ENCODE measurements around the gene PRRT3. TPM values are rescaled to one million over a fixed set of nuclear protein-coding genes. Genes with fewer than 3 reads are reported as not detected.

PRRT3 gene
- total RNA-seq, 6 donors from 2014 or later: 1.6 to 7.1 (median 4.5) TPM

DNA sequence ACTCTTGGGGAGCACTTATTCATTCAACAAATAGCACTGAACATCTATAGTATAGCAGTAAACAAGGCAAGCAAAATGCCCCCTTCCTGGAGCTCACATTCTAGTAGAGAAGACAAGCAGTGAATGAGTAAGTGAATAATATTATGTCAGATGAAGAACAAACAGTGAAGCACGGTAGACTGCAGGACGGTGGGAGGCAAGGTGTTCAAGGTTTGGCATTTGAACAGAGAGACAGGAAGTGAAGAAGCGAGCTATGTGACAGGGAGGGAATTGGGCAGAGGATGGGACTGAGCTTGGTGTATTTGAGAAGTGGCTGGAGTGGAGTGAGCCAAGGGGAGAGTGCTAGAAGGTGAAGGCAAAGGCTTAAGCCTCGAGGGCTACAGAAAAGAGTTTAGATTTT, 17.2 kb downstream of the PRRT3 start:
- TF ChIP-seq, protein P1, sequence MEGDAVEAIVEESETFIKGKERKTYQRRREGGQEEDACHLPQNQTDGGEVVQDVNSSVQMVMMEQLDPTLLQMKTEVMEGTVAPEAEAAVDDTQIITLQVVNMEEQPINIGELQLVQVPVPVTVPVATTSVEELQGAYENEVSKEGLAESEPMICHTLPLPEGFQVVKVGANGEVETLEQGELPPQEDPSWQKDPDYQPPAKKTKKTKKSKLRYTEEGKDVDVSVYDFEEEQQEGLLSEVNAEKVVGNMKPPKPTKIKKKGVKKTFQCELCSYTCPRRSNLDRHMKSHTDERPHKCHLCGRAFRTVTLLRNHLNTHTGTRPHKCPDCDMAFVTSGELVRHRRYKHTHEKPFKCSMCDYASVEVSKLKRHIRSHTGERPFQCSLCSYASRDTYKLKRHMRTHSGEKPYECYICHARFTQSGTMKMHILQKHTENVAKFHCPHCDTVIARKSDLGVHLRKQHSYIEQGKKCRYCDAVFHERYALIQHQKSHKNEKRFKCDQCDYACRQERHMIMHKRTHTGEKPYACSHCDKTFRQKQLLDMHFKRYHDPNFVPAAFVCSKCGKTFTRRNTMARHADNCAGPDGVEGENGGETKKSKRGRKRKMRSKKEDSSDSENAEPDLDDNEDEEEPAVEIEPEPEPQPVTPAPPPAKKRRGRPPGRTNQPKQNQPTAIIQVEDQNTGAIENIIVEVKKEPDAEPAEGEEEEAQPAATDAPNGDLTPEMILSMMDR (IDR thresholded peaks at IDR 0.05): no peak
- TF ChIP-seq EP300 (IDR thresholded peaks at IDR 0.05) (no peak), POLR2AphosphoS5 (IDR thresholded peaks at IDR 0.05) (no peak), POLR2A (IDR thresholded peaks at IDR 0.05) (no peak)
- Histone ChIP-seq H3K27ac (peak overlapping the region in 3 of 4 donors; percentile 35 to 96 (median 89)), H3K4me3 (no peak overlapping the region), H3K4me1 (peaks cover 23 to 37% (median 28%) of the 10 kb centered on the region in 4 donors), H3K36me3 (peaks cover 0 to 32% (median 4%) of the 10 kb centered on the region in 4 donors), H3K9me3 (no peaks in the 10 kb centered on the region), H3K27me3 (no peaks in the 10 kb centered on the region)
- WGBS, 2 donors: 58 to 59% methylated on average over 4 of the region's 4 CpGs
- DNase-seq (no peak), ATAC-seq (ENCODE audit: low FRiP score in 2 of 2) (no peak)

DNA sequence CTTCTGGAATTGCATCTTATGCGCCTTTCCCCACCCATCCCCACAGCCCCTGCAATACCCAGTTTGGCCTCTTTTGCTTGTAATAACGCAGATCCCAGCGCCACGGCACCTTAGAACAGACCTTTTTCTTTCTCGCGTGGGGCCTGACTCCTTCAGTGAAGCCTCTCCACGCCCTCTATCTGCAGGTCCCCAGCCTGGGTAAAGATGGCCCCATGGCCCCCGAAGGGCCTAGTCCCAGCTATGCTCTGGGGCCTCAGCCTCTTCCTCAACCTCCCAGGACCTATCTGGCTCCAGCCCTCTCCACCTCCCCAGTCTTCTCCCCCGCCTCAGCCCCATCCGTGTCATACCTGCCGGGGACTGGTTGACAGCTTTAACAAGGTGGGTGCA, 18.0 kb downstream of the PRRT3 start:
- no peaks in the 10 kb centered on the region for H3K27me3 ChIP-seq
- H3K9me3 ChIP-seq: no peaks in the 10 kb centered on the region
- H3K36me3 ChIP-seq: peaks cover 0 to 35% (median 4%) of the 10 kb centered on the region in 4 donors
- WGBS, 2 donors: 11 to 18% methylated on average over 9 to 11 of the region's 11 CpGs
- TF ChIP-seq POLR2AphosphoS5 (IDR thresholded peaks at IDR 0.05) (no peak), POLR2A (IDR thresholded peaks at IDR 0.05) (no peak), EP300 (IDR thresholded peaks at IDR 0.05) (no peak)
- TF ChIP-seq, protein P1 (IDR thresholded peaks at IDR 0.05): no peak
- DNase-seq (no peak), ATAC-seq (ENCODE audit: low FRiP score in 2 of 2) (no peak)
- H3K27ac ChIP-seq: peak overlapping the region; percentile 89 to 96 (median 94)
- H3K4me1 ChIP-seq: peaks cover 23 to 37% (median 28%) of the 10 kb centered on the region in 4 donors
- peak overlapping the region; percentile 64 to 96 (median 68) for H3K4me3 ChIP-seq

DNA sequence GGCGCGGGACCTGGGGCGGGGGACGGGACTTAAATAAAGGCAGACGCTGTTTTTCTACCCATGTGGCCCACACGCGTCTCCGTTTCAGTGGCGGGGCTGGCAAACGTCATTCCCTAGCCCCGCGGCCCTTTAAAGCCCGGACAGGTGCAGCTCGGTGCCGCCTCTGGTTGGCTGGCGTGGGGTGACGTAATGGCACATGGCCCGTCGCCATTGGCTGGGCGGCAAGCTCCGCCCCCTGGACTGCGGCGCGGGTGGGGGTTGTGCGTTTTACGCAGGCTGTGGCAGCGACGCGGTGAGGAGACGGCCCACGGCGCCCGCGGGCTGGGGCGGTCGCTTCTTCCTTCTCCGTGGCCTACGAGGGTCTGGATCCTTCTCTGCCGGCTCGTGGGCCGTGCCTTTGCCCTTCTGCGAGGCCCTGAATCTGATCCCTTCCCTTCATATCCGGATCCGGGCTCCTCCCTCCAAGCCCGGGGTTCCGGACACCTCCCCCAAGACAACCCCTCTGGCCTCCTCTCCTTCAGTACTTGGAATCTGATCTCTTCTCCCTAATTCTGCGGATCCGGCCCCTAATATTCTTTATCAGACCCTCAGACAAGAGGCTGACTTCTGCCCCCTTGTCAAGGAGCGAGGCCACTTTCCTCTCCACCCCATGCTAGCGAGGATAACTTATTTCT, 18.5 kb downstream of the PRRT3 start, which contains the start of gene CRELD1:
Gene CRELD1 (plus strand): TSS at position 274 of the 674 bp plus-strand sequence. CDS start 605 bp downstream, outside the sequence.
- Histone ChIP-seq H3K4me3 (peak within 1 kb of the TSS; percentile 64 to 96 (median 68)), H3K27me3 (no peaks in the 10 kb centered on the region), H3K9me3 (no peaks in the 10 kb centered on the region), H3K27ac (peak within 1 kb of the TSS; percentile 89 to 96 (median 94)), H3K4me1 (peaks cover 23 to 37% (median 28%) of the 10 kb centered on the region in 4 donors), H3K36me3 (peaks cover 0 to 37% (median 4%) of the 10 kb centered on the region in 4 donors)
- peak; percentile 97 to 98 for ATAC-seq (ENCODE audit: low FRiP score in 2 of 2)
- 0 to 1% methylated on average over 18 to 41 of the region's 50 CpGs for WGBS, 2 donors
- TF ChIP-seq EP300 (IDR thresholded peaks at IDR 0.05): peak in 1 of 4 donors; percentile 46
- TF ChIP-seq, protein P1 (IDR thresholded peaks at IDR 0.05): peak in 1 of 6 experiments; percentile 4
- TF ChIP-seq POLR2AphosphoS5 (IDR thresholded peaks at IDR 0.05): peak; percentile 90 to 93
- TF ChIP-seq POLR2A (IDR thresholded peaks at IDR 0.05): peak; percentile 59 to 93 (median 84)
- peak; percentile 97 to 99 for DNase-seq

DNA sequence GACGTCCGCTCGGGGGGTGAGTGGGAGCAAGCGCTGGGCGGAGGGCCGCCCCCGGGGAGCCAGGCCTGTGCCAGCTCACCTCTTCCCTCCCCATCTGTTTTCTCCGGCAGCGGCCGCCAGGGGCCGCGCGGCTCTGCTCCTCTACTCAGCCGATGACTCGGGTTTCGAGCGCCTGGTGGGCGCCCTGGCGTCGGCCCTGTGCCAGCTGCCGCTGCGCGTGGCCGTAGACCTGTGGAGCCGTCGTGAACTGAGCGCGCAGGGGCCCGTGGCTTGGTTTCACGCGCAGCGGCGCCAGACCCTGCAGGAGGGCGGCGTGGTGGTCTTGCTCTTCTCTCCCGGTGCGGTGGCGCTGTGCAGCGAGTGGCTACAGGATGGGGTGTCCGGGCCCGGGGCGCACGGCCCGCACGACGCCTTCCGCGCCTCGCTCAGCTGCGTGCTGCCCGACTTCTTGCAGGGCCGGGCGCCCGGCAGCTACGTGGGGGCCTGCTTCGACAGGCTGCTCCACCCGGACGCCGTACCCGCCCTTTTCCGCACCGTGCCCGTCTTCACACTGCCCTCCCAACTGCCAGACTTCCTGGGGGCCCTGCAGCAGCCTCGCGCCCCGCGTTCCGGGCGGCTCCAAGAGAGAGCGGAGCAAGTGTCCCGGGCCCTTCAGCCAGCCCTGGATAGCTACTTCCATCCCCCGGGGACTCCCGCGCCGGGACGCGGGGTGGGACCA, 19.2 kb downstream of the PRRT3 start:
- H3K4me1 ChIP-seq: peaks cover 23 to 37% (median 28%) of the 10 kb centered on the region in 4 donors
- peak overlapping the region; percentile 45 to 96 (median 64) for H3K4me3 ChIP-seq
- H3K27me3 ChIP-seq: no peaks in the 10 kb centered on the region
- TF ChIP-seq EP300 (IDR thresholded peaks at IDR 0.05): no peak
- TF ChIP-seq, protein P1 (IDR thresholded peaks at IDR 0.05): peak; percentile 76 to 94 (median 94)
- peak in 1 of 2 donors; percentile 3 for TF ChIP-seq POLR2AphosphoS5 (IDR thresholded peaks at IDR 0.05)
- peak in 1 of 4 donors; percentile 6 for TF ChIP-seq POLR2A (IDR thresholded peaks at IDR 0.05)
- peaks cover 0 to 40% (median 7%) of the 10 kb centered on the region in 4 donors for H3K36me3 ChIP-seq
- DNase-seq: peak; percentile 89 to 98
- H3K27ac ChIP-seq: peak overlapping the region; percentile 89 to 96 (median 94)
- H3K9me3 ChIP-seq: no peaks in the 10 kb centered on the region
- 0% methylated on average over 22 to 36 of the region's 77 CpGs for WGBS, 2 donors
- ATAC-seq (ENCODE audit: low FRiP score in 2 of 2): peak; percentile 88 to 91

Measured in upper lobe of left lung (tissue), 6 donors.